Mucosa of descending colon (tissue), 3 donors: Measurements from ENCODE around the gene CS. TPM values are rescaled to one million over a fixed set of nuclear protein-coding genes. Genes with fewer than 3 reads are reported as not detected.

ENCODE experiments used
- ATAC-seq: fragments of 200-7000 bp; cut with Tn5 transposase; one replicate; pipeline ENCODE4 v1.9.1; 2020; ENCODE audit warnings: mild to moderate bottlenecking, moderate library complexity
- DNase-seq, 3 donors: peaks; one replicate each; pipeline ENCODE4 v3.0.0-alpha.2; 2020
- H3K36me3 ChIP-seq: fragments of 200-600 bp; one replicate; pipeline ENCODE4 v1.8.0; 2021; ENCODE audit warnings: low read depth, mild to moderate bottlenecking
- H3K4me1 ChIP-seq: fragments of 200-600 bp; one replicate; pipeline ENCODE4 v1.8.0; 2021; ENCODE audit warnings: low read depth, mild to moderate bottlenecking
- H3K4me3 ChIP-seq: fragments of 200-600 bp; one replicate; pipeline ENCODE4 v1.8.0; 2021; ENCODE audit warnings: mild to moderate bottlenecking
- H3K9me3 ChIP-seq: fragments of 200-600 bp; one replicate; pipeline ENCODE4 v1.8.0; 2021; ENCODE audit warnings: mild to moderate bottlenecking
- CTCF ChIP-seq: fragments of 200-600 bp; IDR thresholded peaks from one replicate; pipeline ENCODE4 v1.8.0; 2022; ENCODE audit warnings: antibody characterized with exemption, mild to moderate bottlenecking
- intact Hi-C, 2 donors: fragments of 100-400 bp; cut with DNase I in 1 of 2; cut with micrococcal nuclease in 1 of 2; formaldehyde crosslinking; loops; one replicate each; pipeline versions ENCODE4 v1.11.0 to v1.11.1; 2022; cut with DNase I, micrococcal nuclease
- total RNA-seq, 3 donors: library from RNA; stranded (reverse); fragmentation: NEBNext Ultra II Directional in 2 of 3; extraction: Animal tissue kit (Norgen Biotek cat#: 25700) in 2 of 3; gene quantifications; one replicate each; pipeline versions ENCODE4 v1.2.1 to v1.2.4, GENCODE V29; 2021 to 2023
- donor health status: DM: no; HTN: no; CAD: no; lungs with moderate emphysema.
- donor health status: DM: no; HTN: no; CAD: no.
- donor health status: DM: no; HTN: yes; CAD: no.

Gene CS
- total RNA-seq, 3 donors from 2014 or later = 261 to 344 (median 332) TPM

GRCh38 chr12:56333679-56334489 is 33.8 kb upstream of the CS start, which contains the start of gene PAN2:
PAN2 (minus strand) TSS chr12:56334000; CDS start chr12:56333094, 906 bp downstream.
- Histone ChIP-seq H3K36me3 (no peaks in the 10 kb centered on the region), H3K4me3 (peak within 1 kb of the TSS; percentile 30), H3K9me3 (no peaks in the 10 kb centered on the region), H3K4me1 (peaks cover 4% of the 10 kb centered on the region)
- ATAC-seq (peak; percentile 98), DNase-seq (peak; percentile 94 to 97 (median 96))
- intact Hi-C loops = no loop called here
- no peak for TF ChIP-seq CTCF

- Histone ChIP-seq H3K4me3 (peak overlapping the region; percentile 30), H3K4me1 (peaks cover 4% of the 10 kb centered on the region), H3K9me3 (no peaks in the 10 kb centered on the region), H3K36me3 (no peaks in the 10 kb centered on the region)
- ATAC-seq (peak; percentile 4), DNase-seq (peak in 1 of 3 donors; percentile 34)
- intact Hi-C loops = no loop called here
- TF ChIP-seq CTCF = no peak
These were observed 33.1 kb upstream of the CS start for GRCh38 chr12:56333197-56333678.

GRCh38 chr12:56332512-56333196 is 32.5 kb upstream of the CS start:
- TF ChIP-seq CTCF = no peak
- H3K9me3 ChIP-seq = no peaks in the 10 kb centered on the region
- DNase-seq = no peak

GRCh38 chr12:56330936-56331490 is 30.9 kb upstream of the CS start:
- intact Hi-C loops = no loop called here
- TF ChIP-seq CTCF = no peak
- Histone ChIP-seq H3K9me3 (no peaks in the 10 kb centered on the region), H3K4me1 (peaks cover 4% of the 10 kb centered on the region), H3K36me3 (no peaks in the 10 kb centered on the region), H3K4me3 (no peak overlapping the region)
- no peak for DNase-seq
- ATAC-seq = no peak

More at GRCh38 chr12:56332512-56333196, 32.5 kb upstream of the CS start:
- Histone ChIP-seq H3K36me3 (no peaks in the 10 kb centered on the region), H3K4me1 (peaks cover 4% of the 10 kb centered on the region), H3K4me3 (no peak overlapping the region)
- intact Hi-C loops = no loop called here
- ATAC-seq = no peak

GRCh38 chr12:56326533-56326932 is 26.4 kb upstream of the CS start:
- Histone ChIP-seq H3K4me1 (no peaks in the 10 kb centered on the region), H3K9me3 (no peaks in the 10 kb centered on the region), H3K4me3 (no peak overlapping the region), H3K36me3 (no peaks in the 10 kb centered on the region)
- intact Hi-C loops = no loop called here
- no peak for TF ChIP-seq CTCF
- no peak for ATAC-seq
- no peak for DNase-seq
